Activated T-helper 9 cell treated with anti-CD3 and anti-CD28 coated beads, Interleukin-2, amount 50 U/mL, for 16 hours (primary cell): ENCODE results near the gene CDK4.
"Not testable (repeated sequence)": the region's sequence is repeated elsewhere in the genome, so short reads cannot be mapped to it uniquely, and the experiment has no call there.

Source experiments
- DNase-seq: peaks from one replicate; pipeline ENCODE4 v3.0.0-alpha.2; 2020; ENCODE audit warnings: low read depth

Gene CDK4

DNA sequence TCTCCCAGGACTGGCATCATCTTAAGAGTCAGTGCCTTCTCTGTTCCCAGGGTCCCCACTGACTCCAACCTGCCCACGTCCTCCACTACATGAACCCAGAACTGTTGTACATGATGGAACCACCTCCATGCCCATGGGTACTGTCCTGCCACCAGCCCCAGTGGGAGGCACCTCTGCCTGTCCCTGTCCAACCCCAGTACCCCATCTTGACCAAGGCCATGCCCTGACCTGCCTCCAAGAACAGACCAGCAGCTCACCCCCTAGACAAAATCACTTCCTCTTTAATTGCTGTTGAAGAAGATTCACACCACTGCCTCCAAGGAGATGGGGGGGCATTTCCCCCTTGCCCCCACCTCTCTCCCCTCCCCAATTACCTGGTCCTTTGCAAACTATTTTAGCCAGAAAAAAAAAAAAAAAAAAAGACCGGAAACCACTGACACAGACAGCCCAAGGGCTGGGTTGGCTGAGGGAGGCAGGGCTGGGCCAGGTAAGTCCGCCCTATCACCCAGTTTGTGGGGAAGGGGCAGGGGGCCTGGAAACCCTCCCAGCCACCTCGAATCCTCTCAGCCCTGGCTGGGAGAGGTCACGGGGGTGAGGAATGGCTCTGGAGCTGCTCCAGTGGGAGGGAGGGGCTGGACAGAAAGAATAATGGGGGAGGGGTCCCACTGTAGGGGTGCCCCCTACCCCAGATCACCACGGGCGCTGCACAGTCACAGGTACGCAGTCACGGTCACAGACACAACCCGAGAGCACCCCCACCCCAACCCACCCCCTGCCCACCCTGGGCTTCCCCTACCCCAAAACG lies 27.0 kb downstream of the CDK4 start:
- no peak for DNase-seq

DNA sequence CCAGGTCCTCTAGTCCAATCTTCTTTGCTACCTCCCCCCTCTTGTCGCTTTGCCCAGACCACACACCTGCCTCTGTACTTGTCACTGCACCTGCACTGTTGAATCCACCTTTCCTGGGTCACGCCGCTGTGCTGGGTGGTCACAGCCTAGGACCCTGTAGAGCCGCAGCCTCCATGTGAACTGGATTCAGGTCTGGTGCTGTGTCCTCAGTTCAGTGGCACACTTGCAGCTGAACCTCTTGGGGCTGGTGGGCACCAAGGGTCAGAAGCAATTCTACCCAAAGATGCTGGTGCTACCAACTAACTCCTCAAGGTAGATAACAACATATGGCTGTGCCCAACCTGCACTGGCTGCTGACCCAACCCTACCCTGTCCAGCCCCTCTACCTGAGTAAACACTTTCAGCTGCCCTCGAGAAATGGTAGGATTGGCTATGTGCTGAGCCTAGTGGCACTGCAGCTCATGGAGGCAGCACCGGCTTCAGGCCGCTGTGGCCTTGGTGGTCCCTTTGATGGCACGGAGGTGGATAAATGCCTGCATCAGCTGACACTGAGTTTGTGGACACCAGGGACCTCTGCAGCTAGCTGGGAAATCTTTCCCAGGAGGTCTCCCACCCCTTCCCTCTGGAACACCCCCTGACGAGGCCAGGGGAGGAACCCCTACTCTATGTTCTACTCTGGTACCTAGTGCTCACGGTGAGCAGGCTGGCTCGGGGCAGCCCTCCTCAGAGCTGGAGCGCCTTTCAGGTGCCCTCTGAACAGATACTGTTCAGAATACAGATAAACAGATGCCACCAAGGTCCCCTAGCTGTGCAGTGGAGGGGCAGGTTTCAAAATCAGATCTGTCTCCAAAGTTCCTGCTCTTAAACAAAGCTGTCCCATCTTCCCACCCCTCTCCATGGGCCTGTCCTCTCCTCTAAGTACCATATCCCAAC lies 27.8 kb downstream of the CDK4 start:
- DNase-seq: no peak

DNA sequence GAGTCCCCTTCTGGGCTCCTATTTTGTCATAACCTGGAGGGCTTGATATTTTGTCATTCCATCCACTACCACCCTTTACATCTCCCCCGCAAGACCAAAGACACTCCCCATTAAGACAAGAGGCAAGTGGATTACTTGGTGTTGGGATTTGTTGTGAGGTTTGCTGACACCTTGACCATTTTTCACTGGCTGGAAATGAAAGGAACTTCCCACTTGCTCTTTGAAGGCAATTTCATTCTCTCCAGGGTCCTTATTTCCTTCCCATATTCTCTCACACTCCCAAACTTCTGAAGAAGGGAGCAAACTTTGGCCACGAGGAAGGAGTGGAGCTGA lies 28.5 kb downstream of the CDK4 start:
- no peak for DNase-seq

DNA sequence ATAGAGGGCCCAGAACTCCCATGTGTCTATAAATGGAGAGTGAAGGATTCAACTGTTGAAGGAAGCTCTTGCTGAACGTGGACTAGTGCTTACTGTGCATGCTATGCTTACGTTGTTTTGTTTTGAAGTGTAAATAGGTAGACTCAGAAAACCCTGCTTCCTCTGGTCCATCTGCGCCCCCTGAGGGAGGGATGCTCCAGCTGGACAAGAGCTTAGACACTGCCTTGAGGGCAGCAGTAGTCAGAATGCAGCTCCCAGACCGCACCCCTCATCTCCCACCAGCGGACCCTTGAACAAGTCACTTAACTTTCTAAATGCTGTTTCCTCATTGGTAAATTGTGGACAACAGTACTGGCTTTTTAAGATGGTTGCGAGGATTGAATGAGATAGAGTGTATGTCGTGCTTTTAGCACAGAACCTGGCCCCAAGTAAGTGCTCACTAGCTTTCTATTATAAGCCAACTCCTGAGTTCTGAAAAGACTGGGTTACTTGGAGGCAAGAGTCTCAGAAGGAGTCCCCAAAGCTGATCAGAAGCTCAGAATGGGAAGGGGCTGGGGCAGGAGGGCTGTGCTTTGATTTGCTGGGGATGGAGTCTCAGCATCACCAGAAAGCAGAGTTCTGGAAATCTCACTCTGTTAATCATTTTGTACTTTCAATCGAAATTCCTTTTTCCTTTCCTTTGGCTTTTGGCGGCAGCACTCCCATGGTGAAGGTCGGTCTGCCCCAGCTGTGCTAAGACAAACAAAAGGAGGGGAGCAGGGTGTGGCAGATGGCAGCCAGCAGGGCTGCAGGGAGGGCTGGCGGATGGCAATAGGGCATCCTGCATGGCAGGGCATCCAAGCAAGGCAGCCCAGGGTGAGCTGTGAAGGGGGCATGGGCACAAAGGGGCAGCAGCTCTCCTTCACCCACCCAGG lies 29.1 kb downstream of the CDK4 start:
- no peak for DNase-seq

DNA sequence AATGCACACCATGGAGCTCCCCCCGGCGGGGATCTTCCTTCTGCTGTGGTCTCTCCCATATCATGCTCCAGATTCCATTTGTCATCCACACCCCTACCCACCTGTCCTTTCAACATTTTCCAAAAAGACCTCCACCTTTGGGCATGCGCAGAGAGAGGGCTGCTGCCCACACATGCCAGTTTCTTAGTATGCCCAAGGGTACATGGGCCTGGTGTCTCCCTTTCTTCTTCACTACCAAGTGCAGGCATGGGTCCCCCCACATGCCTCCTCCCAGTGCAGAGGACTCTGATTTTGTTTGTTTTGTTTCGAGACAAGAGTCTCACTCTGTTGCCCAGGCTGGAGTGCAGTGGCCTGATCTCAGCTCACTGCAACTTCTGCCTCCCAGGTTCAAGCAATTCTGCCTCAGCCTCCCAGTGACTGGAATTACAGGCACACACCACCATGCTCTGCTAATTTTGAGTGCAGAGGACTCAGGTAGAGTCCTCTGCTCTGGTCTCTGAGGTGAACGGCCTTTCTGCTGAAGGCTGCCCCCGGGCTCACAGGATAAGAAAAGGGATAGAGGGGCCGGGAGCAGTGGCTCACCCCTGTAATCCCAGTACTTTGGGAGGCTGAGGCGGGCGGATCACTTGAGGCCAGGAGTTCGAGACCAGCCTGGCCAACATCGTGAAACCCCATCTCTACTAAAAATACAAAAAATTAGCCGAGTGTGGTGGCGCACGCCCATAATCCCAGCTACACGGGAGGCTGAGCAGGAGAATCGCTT lies 30.1 kb downstream of the CDK4 start:
- not testable (repeated sequence) for DNase-seq

DNA sequence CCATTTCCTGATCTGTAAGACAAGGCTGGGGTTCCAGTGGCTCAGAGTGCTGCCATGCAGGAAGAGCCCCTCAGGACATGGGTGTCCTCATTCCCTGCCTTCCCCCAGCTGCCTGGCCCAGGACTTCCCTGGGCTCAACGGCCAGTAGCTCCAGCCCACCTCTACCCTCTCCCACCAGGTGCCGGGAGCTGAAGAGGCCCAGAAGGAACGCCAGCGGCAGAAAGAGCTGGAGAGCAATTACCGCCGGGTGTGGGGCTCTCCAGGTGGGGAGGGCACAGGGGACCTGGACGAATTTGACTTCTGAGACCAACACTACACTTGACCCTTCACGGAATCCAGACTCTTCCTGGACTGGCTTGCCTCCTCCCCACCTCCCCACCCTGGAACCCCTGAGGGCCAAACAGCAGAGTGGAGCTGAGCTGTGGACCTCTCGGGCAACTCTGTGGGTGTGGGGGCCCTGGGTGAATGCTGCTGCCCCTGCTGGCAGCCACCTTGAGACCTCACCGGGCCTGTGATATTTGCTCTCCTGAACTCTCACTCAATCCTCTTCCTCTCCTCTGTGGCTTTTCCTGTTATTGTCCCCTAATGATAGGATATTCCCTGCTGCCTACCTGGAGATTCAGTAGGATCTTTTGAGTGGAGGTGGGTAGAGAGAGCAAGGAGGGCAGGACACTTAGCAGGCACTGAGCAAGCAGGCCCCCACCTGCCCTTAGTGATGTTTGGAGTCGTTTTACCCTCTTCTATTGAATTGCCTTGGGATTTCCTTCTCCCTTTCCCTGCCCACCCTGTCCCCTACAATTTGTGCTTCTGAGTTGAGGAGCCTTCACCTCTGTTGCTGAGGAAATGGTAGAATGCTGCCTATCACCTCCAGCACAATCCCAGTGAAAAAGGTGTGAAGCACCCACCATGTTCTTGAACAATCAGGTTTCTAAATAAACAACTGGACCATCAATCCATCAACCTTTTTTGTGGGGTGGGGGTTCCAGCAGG lies 31.2 kb downstream of the CDK4 start:
- DNase-seq: no peak

DNA sequence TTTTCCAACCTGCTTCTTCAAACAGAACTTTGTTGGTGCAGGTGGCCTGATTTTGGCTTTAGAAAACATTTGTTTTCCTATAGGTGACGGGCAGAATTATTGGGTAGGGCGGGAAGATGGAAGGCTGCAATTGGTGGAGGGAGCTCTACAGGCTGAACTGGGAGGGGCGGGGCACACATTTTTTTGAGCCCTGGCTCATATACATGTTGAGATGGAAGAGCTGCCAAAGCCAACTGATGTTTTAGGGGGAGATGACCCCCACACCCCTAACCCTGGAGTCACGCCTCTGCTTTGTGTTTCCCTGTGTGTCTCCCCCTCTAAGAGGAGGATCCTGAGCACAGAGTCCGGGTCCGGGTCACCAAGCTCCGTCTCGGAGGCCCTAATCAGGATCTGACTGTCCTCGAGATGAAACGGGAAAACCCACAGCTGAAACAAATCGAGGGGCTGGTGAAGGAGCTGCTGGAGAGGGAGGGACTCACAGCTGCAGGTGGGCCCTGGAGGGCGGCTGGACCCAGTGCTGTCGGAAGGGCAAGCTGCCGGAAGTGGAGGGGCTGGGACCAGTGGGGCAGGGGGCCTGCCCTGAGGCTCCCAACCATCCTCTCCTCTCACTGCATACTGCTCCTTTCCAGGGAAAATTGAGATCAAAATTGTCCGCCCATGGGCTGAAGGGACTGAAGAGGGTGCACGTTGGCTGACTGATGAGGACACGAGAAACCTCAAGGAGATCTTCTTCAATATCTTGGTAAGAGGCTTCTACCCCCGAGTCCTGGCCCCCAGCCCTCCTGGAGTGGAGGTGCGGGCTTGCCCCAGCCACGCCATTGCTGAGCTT lies 32.1 kb downstream of the CDK4 start:
- no peak for DNase-seq

DNA sequence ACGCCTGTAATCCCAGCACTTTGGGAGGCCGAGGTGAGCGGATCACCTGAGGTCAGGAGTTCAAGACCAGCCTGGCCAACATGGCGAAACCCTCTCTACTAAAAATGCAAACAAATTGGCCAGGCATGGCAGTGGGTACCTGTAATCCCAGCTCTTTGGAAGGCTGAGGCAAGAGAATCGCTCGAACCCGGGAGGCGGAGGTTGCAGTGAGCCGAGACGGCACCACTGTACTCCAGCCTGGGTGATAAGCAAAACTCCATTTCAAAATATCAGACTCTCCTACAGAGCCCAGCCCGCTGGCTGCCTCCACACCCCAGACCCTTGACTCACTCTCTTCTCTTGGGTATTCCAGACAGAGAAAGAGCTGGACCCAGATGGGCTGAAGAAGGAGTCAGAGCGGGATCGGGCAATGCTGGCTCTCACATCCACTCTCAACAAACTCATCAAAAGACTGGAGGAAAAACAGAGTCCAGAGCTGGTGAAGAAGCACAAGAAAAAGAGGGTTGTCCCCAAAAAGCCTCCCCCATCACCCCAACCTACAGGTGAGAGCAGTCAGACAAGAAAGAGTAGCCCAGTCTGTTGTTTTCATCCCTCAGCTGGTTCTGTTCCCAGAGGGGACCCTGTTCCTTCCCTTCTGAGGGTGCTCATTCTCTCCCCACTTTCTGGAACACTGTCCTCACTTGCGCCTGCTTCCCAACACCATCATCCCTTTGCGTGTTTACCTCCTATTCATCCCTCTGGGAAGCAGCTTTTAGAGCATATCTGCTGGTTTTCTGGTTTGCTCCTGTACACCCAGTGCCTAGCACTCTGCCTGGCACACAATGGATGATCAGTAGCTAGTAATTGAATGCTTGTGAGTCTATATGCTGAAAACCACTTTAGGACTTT lies 33.2 kb downstream of the CDK4 start:
- DNase-seq: no peak

DNA sequence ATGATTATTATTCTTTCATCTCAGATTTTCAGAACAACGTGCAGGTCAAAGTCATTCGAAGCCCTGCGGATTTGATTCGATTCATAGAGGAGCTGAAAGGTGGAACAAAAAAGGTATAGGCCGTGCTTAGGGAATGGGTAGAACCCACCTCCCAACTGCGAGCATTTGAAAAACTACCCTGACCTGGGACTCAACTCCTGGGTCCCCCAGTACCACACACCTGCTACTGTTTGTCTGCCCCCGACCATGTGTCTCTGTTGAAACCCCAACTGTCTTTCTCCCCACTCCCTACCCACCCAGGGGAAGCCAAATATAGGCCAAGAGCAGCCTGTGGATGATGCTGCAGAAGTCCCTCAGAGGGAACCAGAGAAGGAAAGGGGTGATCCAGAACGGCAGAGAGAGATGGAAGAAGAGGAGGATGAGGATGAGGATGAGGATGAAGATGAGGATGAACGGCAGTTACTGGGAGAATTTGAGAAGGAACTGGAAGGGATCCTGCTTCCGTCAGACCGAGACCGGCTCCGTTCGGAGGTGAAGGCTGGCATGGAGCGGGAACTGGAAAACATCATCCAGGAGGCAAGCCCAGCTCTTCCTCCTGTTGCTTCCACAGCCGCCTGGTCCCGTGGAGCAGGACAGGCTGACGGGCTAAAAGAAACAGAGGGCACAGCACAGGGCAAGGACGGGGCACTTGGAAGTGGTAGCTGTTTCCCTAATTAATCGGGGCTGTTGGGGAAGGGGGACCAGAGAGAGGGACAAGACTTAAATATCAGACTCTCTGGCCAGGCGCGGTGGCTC lies 34.1 kb downstream of the CDK4 start:
- DNase-seq: no peak

DNA sequence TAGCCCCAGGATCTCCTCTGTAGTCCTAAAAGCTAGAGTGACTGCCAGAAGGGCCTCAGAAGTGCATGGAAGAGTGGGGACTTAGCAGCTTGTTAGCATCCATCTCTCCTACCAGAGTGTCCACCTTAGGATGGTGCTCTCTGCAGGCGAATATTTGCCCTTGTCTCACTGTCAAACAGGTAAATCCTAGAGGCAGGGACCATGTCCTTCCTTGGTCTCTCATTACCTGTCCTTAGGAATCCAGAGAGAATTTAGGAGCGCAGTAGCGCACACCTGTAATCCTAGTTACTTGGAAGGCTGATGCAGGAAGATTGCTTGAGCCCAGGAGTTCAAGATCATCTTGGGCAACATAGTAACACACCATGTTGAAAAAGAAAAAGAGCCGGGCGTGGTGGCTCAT lies 35.0 kb downstream of the CDK4 start:
- DNase-seq: no peak

DNA sequence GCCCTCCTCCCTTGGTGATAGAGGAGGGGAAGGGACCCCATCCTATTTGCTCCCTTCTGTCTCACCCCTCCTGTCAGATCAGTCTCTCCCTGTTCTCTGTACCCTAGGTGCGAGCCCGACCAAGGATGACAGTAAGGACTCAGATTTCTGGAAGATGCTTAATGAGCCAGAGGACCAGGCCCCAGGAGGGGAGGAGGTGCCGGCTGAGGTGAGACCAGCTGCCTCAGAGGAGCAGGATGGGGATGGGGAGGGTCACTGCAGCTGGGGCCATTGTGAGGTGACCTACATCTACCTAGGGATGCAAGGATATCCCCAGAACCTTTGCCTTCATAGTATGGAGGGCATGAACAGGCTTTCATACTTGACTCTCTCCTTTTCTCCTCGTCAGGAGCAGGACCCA lies 35.8 kb downstream of the CDK4 start:
- DNase-seq: no peak

DNA sequence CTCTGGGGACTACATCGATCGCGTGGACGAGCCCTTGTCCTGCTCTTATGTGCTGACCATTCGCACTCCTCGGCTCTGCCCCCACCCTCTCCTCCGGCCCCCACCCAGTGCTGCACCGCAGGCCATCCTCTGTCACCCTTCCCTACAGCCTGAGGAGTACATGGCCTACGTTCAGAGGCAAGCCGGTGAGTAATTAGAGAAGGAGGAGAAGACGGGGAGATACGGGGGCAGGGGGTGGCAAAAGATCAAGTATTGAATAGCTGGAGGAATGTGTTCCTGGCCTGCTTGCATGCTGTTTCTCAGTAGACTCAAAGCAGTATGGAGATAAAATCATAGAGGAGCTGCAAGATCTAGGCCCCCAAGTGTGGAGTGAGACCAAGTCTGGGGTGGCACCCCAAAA lies 36.3 kb downstream of the CDK4 start:
- DNase-seq: no peak

DNA sequence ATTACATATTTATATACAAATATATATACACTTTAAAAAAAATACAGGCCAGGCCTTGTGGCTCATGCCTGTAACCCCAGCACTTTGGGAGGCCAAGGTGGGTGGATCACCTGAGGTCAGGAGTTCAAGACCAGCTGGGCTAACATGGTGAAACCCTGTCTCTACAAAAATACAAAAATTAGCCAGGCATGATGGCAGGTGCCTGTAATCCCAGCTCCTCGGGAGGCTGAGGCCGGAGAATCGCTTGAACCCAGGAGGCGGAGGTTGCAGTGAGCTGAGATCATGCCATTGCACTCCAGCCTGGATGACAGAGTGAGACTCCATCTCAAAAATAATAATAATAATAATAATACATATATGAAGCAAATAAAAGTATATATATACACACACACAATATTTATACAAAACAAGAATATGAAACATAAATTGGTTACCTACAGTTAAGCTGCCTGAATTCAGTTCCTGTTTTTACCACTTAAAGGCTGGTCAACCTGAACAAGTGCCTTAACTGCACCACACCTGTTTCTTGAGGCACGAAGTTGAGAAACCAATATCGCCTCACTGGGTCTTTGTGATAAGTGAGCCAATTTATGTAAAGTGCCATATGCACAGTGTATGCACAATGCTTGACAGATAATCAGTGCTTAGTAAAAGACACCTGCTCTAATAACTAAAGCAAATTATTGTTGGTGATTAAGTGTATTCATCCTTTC lies 36.9 kb downstream of the CDK4 start:
- DNase-seq: not testable (repeated sequence)

DNA sequence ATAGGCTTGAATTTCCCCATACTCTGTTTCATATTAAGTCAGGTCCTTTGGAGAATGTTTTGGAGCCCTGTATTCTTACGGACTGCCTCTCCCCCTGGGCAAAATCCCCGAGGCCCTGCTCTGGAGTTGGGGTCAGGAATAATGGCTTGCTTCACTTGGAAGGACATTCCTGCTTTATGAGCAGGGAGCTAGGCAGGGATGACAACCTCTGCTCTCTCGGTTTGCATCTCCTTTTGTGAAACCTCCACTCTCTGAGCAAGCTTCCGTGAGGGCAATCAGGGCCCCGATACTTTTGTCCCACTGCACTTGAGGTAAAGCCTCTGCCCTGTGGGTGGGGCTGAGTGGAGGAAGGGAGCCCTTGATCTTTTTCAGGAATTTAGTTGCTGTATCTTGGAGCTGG lies 38.9 kb downstream of the CDK4 start:
- DNase-seq: no peak

DNA sequence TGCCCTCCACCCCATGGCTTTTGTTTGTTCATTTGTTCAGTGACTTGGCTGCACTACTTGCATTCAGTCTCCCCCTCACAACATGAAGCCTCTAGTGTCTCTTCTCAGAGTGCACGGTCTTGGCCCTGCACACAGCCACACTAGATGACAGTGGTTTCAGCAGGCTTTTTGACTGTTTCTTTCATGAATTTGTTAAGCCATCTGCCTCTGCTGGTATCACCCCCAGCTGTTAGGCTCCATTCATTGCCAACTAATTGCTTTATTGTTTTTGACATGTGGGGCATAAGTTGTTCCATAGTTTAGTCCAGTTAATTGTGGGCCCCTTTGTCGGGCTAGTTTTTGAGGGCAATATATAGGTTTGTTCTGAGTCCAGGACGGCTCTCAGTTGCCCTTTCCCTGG lies 39.4 kb downstream of the CDK4 start:
- no peak for DNase-seq

DNA sequence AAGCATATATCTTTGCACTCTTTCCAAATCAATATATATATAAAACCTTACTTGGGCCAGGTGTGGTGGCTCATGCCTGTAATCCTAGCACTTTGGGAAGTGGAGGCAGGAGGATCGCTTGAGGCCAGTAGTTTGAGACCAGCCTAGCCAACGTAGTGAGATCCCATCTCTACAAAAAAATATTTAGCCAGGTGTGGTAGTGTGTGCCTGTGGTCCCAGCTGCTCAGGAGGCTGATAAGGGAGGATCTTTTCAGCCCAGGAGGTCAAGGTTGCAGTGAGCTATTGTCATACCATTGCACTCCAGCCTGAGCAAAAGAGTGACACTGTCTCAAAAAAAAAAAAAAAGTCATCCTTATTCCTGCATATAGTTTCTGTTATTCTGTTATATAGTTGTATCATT lies 43.8 kb downstream of the CDK4 start:
- no peak for DNase-seq

DNA sequence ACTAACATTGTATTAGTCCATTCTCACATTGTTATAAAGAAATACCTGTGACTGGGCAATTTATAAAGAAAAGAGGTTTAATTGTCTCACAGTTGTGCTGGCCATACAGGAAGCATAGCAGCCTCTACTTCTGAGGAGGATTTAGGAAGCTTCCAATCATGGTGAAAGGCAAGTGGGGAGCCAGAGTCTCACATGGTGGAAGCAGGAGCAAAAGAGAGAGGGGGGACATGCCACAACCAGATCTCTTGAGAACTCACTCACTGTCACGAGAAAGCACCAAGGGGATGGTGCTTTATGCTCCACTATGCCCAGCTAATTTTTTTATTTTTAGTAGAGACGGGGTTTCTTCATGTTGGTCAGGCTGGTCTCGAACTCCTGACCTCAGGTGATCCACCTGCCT lies 44.9 kb downstream of the CDK4 start:
- no peak for DNase-seq
